ENCODE results near the gene AK4. TPM values are rescaled to one million over a fixed set of nuclear protein-coding genes. Genes with fewer than 3 reads are reported as not detected.

The AK4 gene
- total RNA-seq, 6 donors from 2014 or later = 0.44 to 7.0 (median 3.6) TPM

DNA sequence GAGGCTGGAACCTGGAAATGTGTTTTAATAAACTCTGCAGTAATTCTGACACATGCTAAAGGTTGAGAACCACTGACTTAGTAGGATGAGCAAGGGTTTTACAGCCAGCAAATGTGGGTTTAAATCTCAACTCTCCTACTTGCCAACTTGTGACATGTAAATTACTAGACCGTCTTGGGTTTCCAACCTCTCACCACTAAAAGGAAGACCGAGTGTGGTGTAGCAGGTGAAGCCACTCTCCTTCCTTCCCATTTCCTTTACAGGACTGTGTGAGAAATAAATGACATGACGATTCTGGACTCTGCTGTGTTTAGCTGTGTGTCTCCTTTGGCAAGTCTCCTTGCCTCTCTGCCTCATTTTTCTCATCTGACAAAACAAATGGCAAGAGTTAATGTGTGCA, 111.8 kb downstream of the AK4 start:
- H3K4me1 ChIP-seq = peaks cover 8 to 15% (median 11%) of the 10 kb centered on the region in 4 donors
- no peaks in the 10 kb centered on the region for H3K9me3 ChIP-seq
- H3K4me3 ChIP-seq = no peak overlapping the region
- no peak for DNase-seq
- 51 to 66% methylated on average over 3 of the region's 3 CpGs for WGBS, 2 donors
- ATAC-seq (ENCODE audit: low FRiP score in 2 of 2) = no peak
- H3K27ac ChIP-seq = no peak overlapping the region
- no peaks in the 10 kb centered on the region for H3K36me3 ChIP-seq
- TF ChIP-seq POLR2AphosphoS5 (IDR thresholded peaks at IDR 0.05) (no peak), CTCF (IDR thresholded peaks at IDR 0.05) (no peak), EP300 (IDR thresholded peaks at IDR 0.05) (no peak), POLR2A (IDR thresholded peaks at IDR 0.05) (no peak)
- H3K27me3 ChIP-seq = no peaks in the 10 kb centered on the region

GRCh38 chr1:65260851-65261473, 113.0 kb downstream of the AK4 start:
- Histone ChIP-seq H3K27me3 (no peaks in the 10 kb centered on the region), H3K27ac (no peak overlapping the region), H3K36me3 (no peaks in the 10 kb centered on the region), H3K4me1 (peaks cover 7 to 18% (median 14%) of the 10 kb centered on the region in 4 donors), H3K9me3 (no peaks in the 10 kb centered on the region), H3K4me3 (no peak overlapping the region)
- TF ChIP-seq POLR2AphosphoS5 (IDR thresholded peaks at IDR 0.05) = no peak
- no peak for TF ChIP-seq EP300 (IDR thresholded peaks at IDR 0.05)
- no peak for TF ChIP-seq POLR2A (IDR thresholded peaks at IDR 0.05)
- no peak for TF ChIP-seq CTCF (IDR thresholded peaks at IDR 0.05)
- DNase-seq = no peak
- ATAC-seq (ENCODE audit: low FRiP score in 2 of 2) = no peak
- 79 to 80% methylated on average over 4 of the region's 4 CpGs for WGBS, 2 donors

DNA sequence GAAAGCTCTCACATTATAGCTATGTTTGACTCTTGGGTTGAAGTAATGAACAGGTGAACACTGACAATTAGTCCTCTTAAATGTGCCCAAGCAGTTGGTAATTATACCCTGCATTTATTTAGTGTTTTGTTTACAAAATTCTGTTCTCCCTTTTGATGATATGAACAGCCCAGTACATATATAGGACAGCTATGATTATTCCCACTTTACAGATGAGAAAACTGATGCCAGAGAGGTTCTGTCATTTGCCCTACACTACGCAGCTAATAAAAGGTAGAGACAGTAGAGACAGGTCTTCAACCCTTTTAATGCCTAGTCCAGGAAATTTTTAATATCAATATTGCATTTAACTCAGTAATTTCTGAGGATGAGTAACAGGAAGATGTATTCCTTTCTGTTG, 115.3 kb downstream of the AK4 start:
- H3K9me3 ChIP-seq = no peaks in the 10 kb centered on the region
- H3K36me3 ChIP-seq = no peaks in the 10 kb centered on the region
- ATAC-seq (ENCODE audit: low FRiP score in 2 of 2) (no peak), DNase-seq (no peak)
- 93 to 100% methylated on average over 1 of the region's 1 CpG for WGBS, 2 donors
- no peak overlapping the region for H3K27ac ChIP-seq
- no peak overlapping the region for H3K4me3 ChIP-seq
- no peak for TF ChIP-seq EP300 (IDR thresholded peaks at IDR 0.05)
- no peak for TF ChIP-seq POLR2AphosphoS5 (IDR thresholded peaks at IDR 0.05)
- no peak for TF ChIP-seq CTCF (IDR thresholded peaks at IDR 0.05)
- no peak for TF ChIP-seq POLR2A (IDR thresholded peaks at IDR 0.05)
- no peaks in the 10 kb centered on the region for H3K27me3 ChIP-seq
- H3K4me1 ChIP-seq = peaks cover 9 to 20% (median 16%) of the 10 kb centered on the region in 4 donors

DNA sequence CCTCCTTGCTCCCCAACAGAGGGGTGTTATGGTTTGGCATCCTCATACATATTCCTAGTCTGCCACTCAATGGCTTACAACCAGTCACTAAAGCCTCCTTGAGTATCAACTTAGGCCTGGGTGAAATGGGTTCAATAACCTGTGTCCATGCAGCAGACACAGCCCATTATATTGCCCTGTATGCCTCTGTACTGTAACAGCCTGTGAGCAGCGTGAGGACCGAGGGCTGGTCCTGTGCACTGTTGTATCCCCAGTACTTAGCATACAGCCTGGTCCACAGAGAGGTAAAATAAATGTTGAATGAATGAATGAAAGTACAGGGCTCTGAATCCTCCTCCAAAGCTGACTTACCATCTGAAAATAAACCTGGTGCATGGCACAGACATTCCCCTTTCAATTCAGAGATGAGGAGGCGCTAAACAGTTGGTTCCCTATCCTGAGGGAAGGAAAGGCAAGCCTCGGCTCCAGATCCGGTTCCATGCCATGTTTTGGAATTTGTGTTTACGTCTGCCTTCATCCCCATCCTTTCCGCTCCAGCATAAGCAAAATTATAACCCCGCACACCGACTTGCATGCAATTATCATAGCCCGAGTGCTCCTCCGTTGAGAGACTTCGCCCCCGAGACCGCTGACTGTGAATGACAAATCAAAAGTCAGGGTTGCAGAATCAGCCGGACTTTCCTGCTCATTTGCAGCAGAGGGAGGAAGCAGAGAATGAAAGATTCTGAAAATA, 116.4 kb downstream of the AK4 start:
- 13 to 16% methylated on average over 12 to 15 of the region's 15 CpGs for WGBS, 2 donors
- Histone ChIP-seq H3K27ac (no peak overlapping the region), H3K9me3 (no peaks in the 10 kb centered on the region), H3K4me3 (peak overlapping the region in 3 of 4 donors; percentile 6 to 32 (median 24)), H3K27me3 (no peaks in the 10 kb centered on the region), H3K36me3 (no peaks in the 10 kb centered on the region), H3K4me1 (peaks cover 9 to 20% (median 16%) of the 10 kb centered on the region in 4 donors)
- no peak for DNase-seq
- ATAC-seq (ENCODE audit: low FRiP score in 2 of 2) = no peak
- no peak for TF ChIP-seq POLR2AphosphoS5 (IDR thresholded peaks at IDR 0.05)
- no peak for TF ChIP-seq POLR2A (IDR thresholded peaks at IDR 0.05)
- TF ChIP-seq CTCF (IDR thresholded peaks at IDR 0.05) = no peak
- no peak for TF ChIP-seq EP300 (IDR thresholded peaks at IDR 0.05)

Measured in upper lobe of left lung (tissue), 6 donors.